Common myeloid progenitor, CD34-positive (primary cell): ENCODE results near the gene EPB41L5. TPM values are rescaled to one million over a fixed set of nuclear protein-coding genes. Genes with fewer than 3 reads are reported as not detected.
"Not testable (repeated sequence)": the region's sequence is repeated elsewhere in the genome, so short reads cannot be mapped to it uniquely, and the experiment has no call there.

Experiments
- CTCF ChIA-PET: fragments of 350-600 bp; sonication (Branson Sonifier 250); formaldehyde crosslinking; loops from one replicate; lab custom pipeline; 2021; ENCODE audit warnings: antibody characterized with exemption; lab: Charles Lee
- POLR2A ChIA-PET: fragments of 350-600 bp; sonication (Branson Sonifier 250); formaldehyde crosslinking; loops from one replicate; lab custom pipeline; 2021; ENCODE audit warnings: antibody characterized with exemption; lab: Charles Lee
- DNase-seq, 3 donors: peaks; one replicate each; pipeline versions ENCODE4 v3.0.0 to v3.0.0-alpha.2; 2013
- H3K27ac ChIP-seq, 2 experiments: 1 replicate in 1 of 2; 2 replicates in 1 of 2; pipeline ENCODE4 v1.7.0; 2013; ENCODE audit warnings: inconsistent platforms in 2 of 2, low read length in 2 of 2, mild to moderate bottlenecking in 2 of 2, low read depth in 1 of 2, moderate library complexity in 1 of 2; ENCODE audit not compliant: severe bottlenecking in 2 of 2, insufficient read depth in 1 of 2, poor library complexity in 1 of 2
- H3K27me3 ChIP-seq, 5 experiments: replicated peaks in 2 of 5; 1 replicate in 3 of 5; 2 replicates in 2 of 5; pipeline versions ENCODE4 v1.6.1 to v1.7.0; 2013; ENCODE audit warnings: low read length in 4 of 5, mild to moderate bottlenecking in 2 of 5, moderate library complexity in 2 of 5, inconsistent platforms in 1 of 5; ENCODE audit not compliant: insufficient read depth in 5 of 5, control insufficient read depth in 4 of 5
- H3K36me3 ChIP-seq, 4 experiments: 1 replicate in 2 of 4; 2 replicates in 2 of 4; pipeline versions ENCODE4 v1.6.1 to v1.7.0; 2013; ENCODE audit warnings: low read length in 3 of 4, control low read depth in 1 of 4, mild to moderate bottlenecking in 1 of 4; ENCODE audit not compliant: control insufficient read depth in 4 of 4, insufficient read depth in 4 of 4
- H3K4me1 ChIP-seq, 4 experiments: 1 replicate in 3 of 4; 2 replicates in 1 of 4; pipeline versions ENCODE4 v1.6.1 to v1.7.1; 2013; ENCODE audit warnings: low read length in 3 of 4, mild to moderate bottlenecking in 3 of 4, control low read depth in 1 of 4, inconsistent platforms in 1 of 4, moderate library complexity in 1 of 4; ENCODE audit not compliant: control insufficient read depth in 4 of 4, insufficient read depth in 4 of 4; ENCODE audit errors: control extremely low read depth in 1 of 4
- H3K4me3 ChIP-seq, 7 experiments: 1 replicate in 4 of 7; 2 replicates in 3 of 7; pipeline versions ENCODE4 v1.5.1 to v1.7.0; 2013; ENCODE audit warnings: mild to moderate bottlenecking in 7 of 7, low read length in 6 of 7, moderate library complexity in 6 of 7, inconsistent platforms in 2 of 7, low read depth in 2 of 7, control low read depth in 1 of 7; ENCODE audit not compliant: insufficient read depth in 4 of 7, control insufficient read depth in 1 of 7; ENCODE audit errors: extremely low read depth in 1 of 7
- H3K9me3 ChIP-seq, 5 experiments: 1 replicate in 4 of 5; 2 replicates in 1 of 5; pipeline versions ENCODE4 v1.6.1 to v1.7.1; 2013; ENCODE audit warnings: low read length in 4 of 5, mild to moderate bottlenecking in 2 of 5, inconsistent platforms in 1 of 5, low read depth in 1 of 5, moderate library complexity in 1 of 5; ENCODE audit not compliant: control insufficient read depth in 4 of 5, insufficient read depth in 2 of 5; ENCODE audit errors: control extremely low read depth in 1 of 5
- WGBS: methylation state at CpG from one replicate; pipeline ENCODE4 v1.1.5; 2013; ENCODE audit not compliant: insufficient coverage; 5-methylcytosine and 5-hydroxymethylcytosine counted together
- polyA plus RNA-seq: library from polyadenylated mRNA; unstranded; fragments of 120-200 nt; gene quantifications from one replicate; pipeline ENCODE4 v1.2.1, GENCODE V29; 2013

The EPB41L5 gene
- 2.4 TPM for polyA plus RNA-seq

DNA sequence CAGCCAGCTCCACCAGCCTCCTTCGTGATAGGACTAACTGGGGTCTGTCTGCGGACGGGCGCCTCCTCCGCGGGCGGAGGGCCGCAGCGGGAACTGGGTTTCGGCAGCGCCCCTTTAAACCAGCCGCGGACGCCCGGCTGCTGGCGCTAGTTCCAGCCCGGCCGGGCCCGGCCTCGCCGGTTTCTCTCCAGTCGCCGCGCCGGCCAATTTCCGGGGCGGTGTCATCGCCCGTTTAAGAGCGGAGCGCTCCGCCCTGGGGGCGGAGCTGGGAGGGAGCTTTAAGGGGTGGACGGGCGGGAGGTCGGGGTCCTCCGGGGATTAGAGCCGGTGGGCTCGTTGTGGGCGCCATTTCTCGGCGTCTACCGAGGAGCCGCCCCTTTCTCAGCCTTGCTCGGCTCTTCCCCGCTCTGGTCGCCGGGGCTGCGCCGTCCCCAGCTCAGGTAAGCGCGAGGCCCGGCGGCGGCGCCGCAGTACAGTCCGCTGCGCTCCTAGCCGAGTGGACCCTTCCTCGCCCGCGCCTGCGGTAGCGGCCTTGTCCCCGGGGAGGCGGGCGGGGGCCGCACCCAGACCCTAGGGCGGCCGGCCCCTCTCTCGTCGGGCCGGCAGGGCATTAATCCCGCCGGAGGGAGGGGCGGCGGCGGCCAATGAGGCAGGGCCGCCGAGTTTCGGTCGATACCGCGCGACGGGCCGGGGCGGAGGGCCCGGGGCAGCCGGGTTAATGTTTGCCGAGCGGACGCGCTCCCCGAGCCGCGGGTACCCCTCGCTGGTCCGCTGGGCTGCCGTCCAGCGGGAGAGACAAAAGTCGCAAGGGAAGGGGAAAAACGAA is at the start of gene EPB41L5:
Gene EPB41L5 (plus strand): TSS at position 307 of the 826 bp plus-strand sequence. CDS start 6,008 bp downstream, outside the sequence.
- WGBS, result under 1% methylated on average over 92 of the region's 104 CpGs
- peaks cover 0 to 18% (median 2%) of the 10 kb centered on the region in 5 experiments for H3K27me3 ChIP-seq
- ChIA-PET CTCF (no interaction called here), POLR2A (interaction anchor here (0.5 kb wide), 1 partner anchor 670 kb away, joined by 3 read pairs; no protein-coding TSS in a partner anchor)
- no peaks in the 10 kb centered on the region for H3K36me3 ChIP-seq
- peaks cover 0 to 16% (median 10%) of the 10 kb centered on the region in 4 experiments for H3K4me1 ChIP-seq
- H3K27ac ChIP-seq, result no peak within 1 kb of the TSS
- no peaks in the 10 kb centered on the region for H3K9me3 ChIP-seq
- peak; percentile 73 to 90 (median 83) for DNase-seq
- H3K4me3 ChIP-seq, result peak within 1 kb of the TSS; percentile 53 to 77 (median 72)

DNA sequence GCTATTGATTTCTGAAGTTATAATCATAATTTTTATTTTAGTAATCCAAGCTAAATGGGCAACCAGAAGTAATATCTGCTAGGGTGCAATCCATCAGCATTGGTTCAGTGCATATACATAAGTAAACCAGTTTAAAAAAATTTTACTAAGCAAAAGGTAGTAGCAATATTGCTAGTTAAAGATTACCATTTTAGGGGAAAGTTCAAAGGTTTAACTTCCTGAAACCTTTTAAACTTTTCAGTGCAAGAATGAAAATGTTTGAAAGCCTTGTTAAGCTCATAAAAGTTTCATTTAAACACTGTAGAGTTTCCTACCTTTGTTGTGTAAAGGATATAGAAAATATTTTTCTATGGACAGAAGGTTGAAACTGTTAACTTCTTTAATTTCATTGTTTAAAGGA is 31.0 kb upstream of the EPB41L5 start:
- Histone ChIP-seq H3K4me3 (no peak overlapping the region), H3K36me3 (peaks cover 0 to 4% (median 3%) of the 10 kb centered on the region in 4 experiments), H3K4me1 (no peaks in the 10 kb centered on the region), H3K9me3 (no peaks in the 10 kb centered on the region), H3K27ac (no peak overlapping the region), H3K27me3 (no peaks in the 10 kb centered on the region)
- CTCF ChIA-PET, result no interaction called here
- POLR2A ChIA-PET, result no interaction called here
- DNase-seq, result no peak

DNA sequence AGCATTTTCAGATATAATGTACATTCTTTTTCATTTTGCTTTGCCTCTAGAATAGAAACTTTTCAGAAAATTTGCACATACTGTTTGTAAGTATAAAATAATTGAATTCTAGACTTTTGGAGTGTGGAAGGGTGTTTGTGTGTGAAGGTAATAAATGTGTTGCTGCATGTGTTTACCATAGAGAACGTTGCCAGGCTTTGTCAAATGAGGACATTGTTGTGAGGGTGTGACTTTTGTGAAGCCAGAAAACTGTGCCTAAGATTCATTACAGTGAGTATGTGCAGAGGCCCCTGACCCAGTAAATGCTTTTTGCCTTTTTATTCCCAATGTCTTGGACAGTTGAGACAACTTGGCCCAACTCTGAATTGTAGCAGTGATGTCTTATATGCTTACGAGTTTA is 30.4 kb upstream of the EPB41L5 start:
- no peak for DNase-seq
- H3K4me3 ChIP-seq, result no peak overlapping the region
- H3K27ac ChIP-seq, result no peak overlapping the region
- H3K9me3 ChIP-seq, result no peaks in the 10 kb centered on the region
- H3K27me3 ChIP-seq, result no peaks in the 10 kb centered on the region
- H3K36me3 ChIP-seq, result peaks cover 0 to 3% (median under 1%) of the 10 kb centered on the region in 4 experiments
- H3K4me1 ChIP-seq, result no peaks in the 10 kb centered on the region
- ChIA-PET POLR2A (no interaction called here), CTCF (no interaction called here)
- WGBS, result 100% methylated on average over 1 of the region's 2 CpGs

DNA sequence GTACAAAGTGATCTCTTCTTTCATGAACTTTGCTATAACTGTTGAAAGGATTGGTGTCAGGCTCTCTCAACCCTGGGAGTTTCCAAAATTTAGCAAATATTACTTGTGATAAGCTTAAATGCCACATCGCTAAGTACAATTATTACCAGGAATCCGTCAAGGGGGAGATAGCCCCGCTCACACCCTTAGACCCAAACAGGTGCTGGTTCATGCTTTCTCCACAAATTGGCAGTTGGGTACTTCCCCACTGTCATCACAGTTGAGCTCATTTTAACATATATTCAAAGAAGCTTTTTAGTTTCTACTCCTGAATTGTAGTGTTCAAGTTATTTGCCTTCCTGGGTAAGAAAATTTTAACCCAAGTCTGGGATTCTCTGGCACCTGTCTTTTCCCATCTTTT is 29.8 kb upstream of the EPB41L5 start:
- no peaks in the 10 kb centered on the region for H3K9me3 ChIP-seq
- no peak overlapping the region for H3K4me3 ChIP-seq
- H3K27ac ChIP-seq, result no peak overlapping the region
- no peaks in the 10 kb centered on the region for H3K36me3 ChIP-seq
- no peaks in the 10 kb centered on the region for H3K4me1 ChIP-seq
- H3K27me3 ChIP-seq, result no peaks in the 10 kb centered on the region
- POLR2A ChIA-PET, result no interaction called here
- CTCF ChIA-PET, result no interaction called here
- WGBS, result 98% methylated on average over 3 of the region's 3 CpGs
- DNase-seq, result peak in 1 of 3 donors; percentile 4

DNA sequence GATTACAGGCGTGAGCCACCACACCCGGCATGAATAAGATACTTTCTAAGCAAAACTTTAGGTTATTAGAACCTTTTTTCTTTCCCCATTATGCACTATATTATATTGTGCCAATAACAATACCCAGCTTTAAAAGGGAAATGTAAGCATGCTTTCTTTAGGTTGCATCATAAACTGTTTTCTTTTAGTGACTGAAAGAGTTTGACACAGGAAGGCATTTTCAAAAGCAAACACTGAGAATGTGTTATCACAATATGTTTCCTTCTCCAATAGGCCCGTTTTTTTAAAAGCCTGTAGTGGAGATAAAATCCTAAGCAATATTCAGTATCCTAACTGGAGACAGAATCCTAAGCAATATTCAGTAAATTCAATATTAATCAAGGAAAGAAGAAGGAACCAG is 16.7 kb upstream of the EPB41L5 start:
- H3K4me3 ChIP-seq, result no peak overlapping the region
- DNase-seq, result no peak
- WGBS, result 100% methylated on average over 2 of the region's 3 CpGs
- H3K27me3 ChIP-seq, result no peaks in the 10 kb centered on the region
- no peak overlapping the region for H3K27ac ChIP-seq
- H3K9me3 ChIP-seq, result no peaks in the 10 kb centered on the region
- ChIA-PET CTCF (no interaction called here), POLR2A (interaction anchor here (0.6 kb wide), 1 partner anchor 269 kb away, joined by 3 read pairs; no protein-coding TSS in a partner anchor)
- H3K4me1 ChIP-seq, result no peaks in the 10 kb centered on the region
- no peaks in the 10 kb centered on the region for H3K36me3 ChIP-seq

DNA sequence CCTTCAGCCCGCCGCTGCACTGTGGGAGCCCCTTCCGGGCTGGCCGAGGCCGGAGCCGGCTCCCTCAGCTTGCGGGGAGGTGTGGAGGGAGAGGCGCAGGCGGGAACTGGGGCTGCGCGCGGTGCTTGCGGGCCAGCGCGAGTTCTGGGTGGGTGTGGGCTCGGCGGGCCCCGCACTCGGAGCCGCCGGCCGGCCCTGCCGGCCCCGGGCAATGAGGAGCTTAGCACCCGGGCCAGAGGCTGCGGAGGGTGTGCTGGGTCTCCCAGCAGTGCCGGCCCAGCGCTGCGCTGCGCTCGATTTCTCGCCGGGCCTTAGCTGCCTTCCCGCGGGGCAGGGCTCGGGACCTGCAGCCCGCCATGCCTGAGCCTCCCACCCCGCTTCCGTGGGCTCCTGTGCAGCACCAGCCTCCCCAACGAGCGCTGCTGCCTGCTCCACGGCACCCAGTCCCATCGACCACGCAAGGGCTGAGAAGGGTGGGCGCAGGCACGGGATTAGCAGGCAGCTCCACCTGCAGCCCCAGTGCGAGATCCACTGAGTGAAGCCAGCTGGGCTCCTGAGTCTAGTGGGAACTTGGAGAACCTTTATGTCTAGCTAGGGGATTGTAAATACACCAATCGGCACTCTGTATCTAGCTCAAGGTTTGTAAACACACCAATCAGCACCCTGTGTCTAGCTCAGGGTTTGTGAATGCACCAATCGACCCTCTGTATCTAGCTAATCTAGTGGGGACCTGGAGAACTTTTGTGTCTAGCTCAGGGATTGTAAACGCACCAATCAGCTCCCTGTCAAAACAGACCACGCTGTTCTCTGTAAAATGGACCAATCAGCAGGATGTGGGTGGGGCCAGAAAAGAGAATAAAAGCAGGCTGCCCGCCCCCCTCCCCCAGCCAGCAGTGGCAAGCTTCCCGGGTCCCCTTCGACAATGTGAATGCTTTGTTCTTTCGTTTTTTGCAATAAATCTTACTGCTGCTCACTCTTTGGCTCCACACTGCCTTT is 15.7 kb upstream of the EPB41L5 start:
- H3K9me3 ChIP-seq, H3K36me3 ChIP-seq, POLR2A ChIA-PET, H3K27me3 ChIP-seq, H3K4me3 ChIP-seq, H3K4me1 ChIP-seq, DNase-seq, H3K27ac ChIP-seq: not testable (repeated sequence)
- 95% methylated on average over 50 of the region's 55 CpGs for WGBS
- CTCF ChIA-PET, result interaction anchor here (0.6 kb wide), 1 partner anchor 101 kb away, joined by 3 read pairs; no protein-coding TSS in a partner anchor
